Heart right ventricle (tissue), 16 donors: ENCODE data around the gene GTPBP4. TPM values are rescaled to one million over a fixed set of nuclear protein-coding genes. Genes with fewer than 3 reads are reported as not detected.

Experiments used
- ATAC-seq, 8 donors: fragments of 200-7000 bp; cut with Tn5 transposase; one replicate each; pipeline ENCODE4 v1.9.1; 2020; ENCODE audit warnings: mild to moderate bottlenecking in 8 of 8, moderate library complexity in 8 of 8, moderate number of reproducible peaks in 1 of 8
- DNase-seq, 2 donors: peaks; one replicate each; pipeline ENCODE4 v3.0.0-alpha.2; 2020
- H3K27ac ChIP-seq, 10 donors: fragments of 200-600 bp; sonication (generic) in 2 of 10; one replicate each; pipeline versions ENCODE4 v1.5.0 to v1.8.0; 2020 to 2022; ENCODE audit warnings: mild to moderate bottlenecking in 3 of 10
- H3K27me3 ChIP-seq, 7 donors: fragments of 200-600 bp; one replicate each; pipeline ENCODE4 v1.8.0; 2021 to 2022; ENCODE audit warnings: mild to moderate bottlenecking in 2 of 7
- H3K36me3 ChIP-seq, 9 donors: fragments of 200-600 bp; sonication (generic) in 1 of 9; one replicate each; pipeline versions ENCODE4 v1.5.0 to v1.8.0; 2020 to 2022; ENCODE audit warnings: mild to moderate bottlenecking in 2 of 9
- H3K4me1 ChIP-seq, 9 donors: fragments of 200-600 bp; sonication (generic) in 1 of 9; one replicate each; pipeline versions ENCODE4 v1.5.0 to v1.8.0; 2020 to 2022; ENCODE audit warnings: mild to moderate bottlenecking in 4 of 9
- H3K4me3 ChIP-seq, 10 donors: fragments of 200-600 bp; sonication (generic) in 2 of 10; one replicate each; pipeline versions ENCODE4 v1.5.0 to v1.8.0; 2020 to 2022; ENCODE audit warnings: mild to moderate bottlenecking in 7 of 10, moderate library complexity in 2 of 10
- H3K9me3 ChIP-seq, 11 donors: fragments of 200-600 bp in 10 of 11; sonication (generic) in 2 of 11; one replicate each; pipeline versions ENCODE4 v1.5.0 to v1.8.0; 2013 to 2022; ENCODE audit warnings: mild to moderate bottlenecking in 2 of 11, control low read depth in 1 of 11, moderate library complexity in 1 of 11
- WGBS, 2 donors: extraction: QIAGEN DNeasy Blood & Tissue Kit; methylation state at CpG; one replicate each; pipeline ENCODE4 v1.1.7; 2013; ENCODE audit warnings: inconsistent platforms in 1 of 2; 5-methylcytosine and 5-hydroxymethylcytosine counted together
- intact Hi-C, 10 donors: fragments of 100-400 bp; cut with DNase I; formaldehyde crosslinking; loops; one replicate each; pipeline versions ENCODE4 v1.11.1 to v1.14.2; 2022
- polyA plus RNA-seq, 2 donors: library from polyadenylated mRNA; stranded (reverse); fragments of 200-250 nt; gene quantifications; one replicate each; pipeline ENCODE4 v1.2.3, GENCODE V29; 2013
- total RNA-seq, 10 donors: library from RNA; stranded (reverse); fragmentation: NEBNext Ultra II Directional in 3 of 10; extraction: Animal tissue kit (Norgen Biotek cat#: 25700) in 3 of 10; gene quantifications; one replicate each; pipeline versions ENCODE4 v1.2.1 to v1.2.4, GENCODE V29; 2021 to 2023
- TF ChIP-seq, protein P1 (sequence below), 9 donors: fragments of 200-600 bp; sonication (generic) in 2 of 9; IDR thresholded peaks; one replicate each; pipeline versions ENCODE4 v1.5.0 to v1.8.0; 2021 to 2022; ENCODE audit warnings: antibody characterized with exemption in 9 of 9, mild to moderate bottlenecking in 5 of 9, moderate library complexity in 1 of 9
- donor health status: Arrhythmogenic right ventricular cardiomyopathy.
- donor health status: ischemic (EF 13 %, LVEDD 7.1; RV severe dilation, severe dysfunction).
- donor health status: healthy with polysubstance abuse.
- donor health status: DM: no; HTN: yes; CAD: no.
- donor health status: DM: no; HTN: no; CAD: no.
- donor health status: ischemic (EF 25% LVEDD 6.9; RV normal size, moderate dysfunction).
- donor health status: ischemic (EF 25% LVEDD 5.7; RV mildly dilated, moderate dysfunction).
- donor health status: healthy.
- donor health status: DM: yes; HTN: yes; CAD: no.
- donor health status: Ischemic cardiomyopathy.
- donor health status: ischemic (EF 35%, LVEDD 5.7; RV mildly dilated, moderate dysfunction).
- donor health status: nonischemic (EF 11% LVEDD 7.7; RV severe dilation, severe dysfunction).
- donor health status: DM: yes; HTN: yes; CAD: no.
- donor health status: PGD.
- donor health status: ischemic (EF 29% LVEDD 5.4; RV normal size, mild dysfunction).
- donor health status: nonischemic (EF 23%, LVEDD 6.1; RV moderate dilation, normal function).

The GTPBP4 gene
- total and polyA plus RNA-seq, 12 donors: 13.0 to 44.9 (median 29.4) TPM

GRCh38 chr10:1019362-1019761 is 31.1 kb downstream of the GTPBP4 start:
- DNase-seq (no peak), ATAC-seq (no peak)
- Histone ChIP-seq H3K27me3 (no peaks in the 10 kb centered on the region), H3K9me3 (no peaks in the 10 kb centered on the region), H3K27ac (no peak overlapping the region), H3K4me3 (no peak overlapping the region), H3K4me1 (no peaks in the 10 kb centered on the region), H3K36me3 (peaks cover 0 to 58% (median 28%) of the 10 kb centered on the region in 9 donors)
- 94 to 96% methylated on average over 10 of the region's 10 CpGs for WGBS, 2 donors
- TF ChIP-seq, protein P1, sequence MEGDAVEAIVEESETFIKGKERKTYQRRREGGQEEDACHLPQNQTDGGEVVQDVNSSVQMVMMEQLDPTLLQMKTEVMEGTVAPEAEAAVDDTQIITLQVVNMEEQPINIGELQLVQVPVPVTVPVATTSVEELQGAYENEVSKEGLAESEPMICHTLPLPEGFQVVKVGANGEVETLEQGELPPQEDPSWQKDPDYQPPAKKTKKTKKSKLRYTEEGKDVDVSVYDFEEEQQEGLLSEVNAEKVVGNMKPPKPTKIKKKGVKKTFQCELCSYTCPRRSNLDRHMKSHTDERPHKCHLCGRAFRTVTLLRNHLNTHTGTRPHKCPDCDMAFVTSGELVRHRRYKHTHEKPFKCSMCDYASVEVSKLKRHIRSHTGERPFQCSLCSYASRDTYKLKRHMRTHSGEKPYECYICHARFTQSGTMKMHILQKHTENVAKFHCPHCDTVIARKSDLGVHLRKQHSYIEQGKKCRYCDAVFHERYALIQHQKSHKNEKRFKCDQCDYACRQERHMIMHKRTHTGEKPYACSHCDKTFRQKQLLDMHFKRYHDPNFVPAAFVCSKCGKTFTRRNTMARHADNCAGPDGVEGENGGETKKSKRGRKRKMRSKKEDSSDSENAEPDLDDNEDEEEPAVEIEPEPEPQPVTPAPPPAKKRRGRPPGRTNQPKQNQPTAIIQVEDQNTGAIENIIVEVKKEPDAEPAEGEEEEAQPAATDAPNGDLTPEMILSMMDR (IDR thresholded peaks at IDR 0.05): no peak
- intact Hi-C loops: no loop called here

DNA sequence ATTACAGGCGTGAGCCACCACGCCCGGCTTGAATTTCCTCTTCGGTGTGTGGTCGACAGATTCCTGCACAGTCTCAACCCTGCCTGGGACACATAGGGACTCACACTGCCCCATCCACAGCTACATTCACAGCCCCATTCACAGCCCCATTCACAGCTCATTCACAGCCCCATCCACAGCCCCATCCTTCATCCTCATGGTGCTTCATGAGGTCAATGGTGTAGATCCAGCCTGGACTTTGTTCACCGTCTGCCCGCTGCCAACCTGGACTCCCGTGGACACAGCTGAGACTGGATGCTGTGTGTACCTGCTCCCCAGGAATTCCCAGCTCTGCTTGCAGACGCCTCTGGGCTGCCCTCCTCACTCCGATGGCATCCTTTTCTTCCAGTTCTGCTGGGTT is 32.2 kb downstream of the GTPBP4 start:
- intact Hi-C loops: no loop called here
- H3K9me3 ChIP-seq: no peaks in the 10 kb centered on the region
- H3K4me3 ChIP-seq: no peak overlapping the region
- no peak overlapping the region for H3K27ac ChIP-seq
- H3K27me3 ChIP-seq: no peaks in the 10 kb centered on the region
- ATAC-seq (peak in 2 of 8 donors; percentile 5 to 28), DNase-seq (no peak)
- H3K36me3 ChIP-seq: peaks cover 0 to 50% (median 25%) of the 10 kb centered on the region in 9 donors
- no peaks in the 10 kb centered on the region for H3K4me1 ChIP-seq
- TF ChIP-seq, protein P1 (IDR thresholded peaks at IDR 0.05): no peak
- 91 to 92% methylated on average over 10 of the region's 10 CpGs for WGBS, 2 donors

DNA sequence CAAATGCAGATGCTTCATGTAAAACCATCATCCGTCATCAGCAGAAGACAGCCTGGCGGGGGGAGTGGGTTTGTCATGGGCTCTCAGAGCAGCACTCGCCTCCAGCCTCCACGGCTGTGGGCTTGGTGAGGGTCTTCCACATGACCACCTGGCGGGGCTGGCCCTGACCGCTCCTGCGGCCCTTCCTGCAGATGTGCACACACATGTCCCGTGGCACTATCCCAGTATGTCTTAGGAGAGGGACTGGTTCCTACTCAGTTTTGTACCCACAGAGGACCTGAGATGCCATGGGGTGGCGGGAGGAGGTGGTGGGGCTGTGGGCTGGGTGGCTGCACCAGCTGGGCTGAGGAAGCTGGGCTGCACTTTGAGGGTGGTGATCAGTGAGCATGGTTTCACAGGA is 32.7 kb downstream of the GTPBP4 start:
- no peaks in the 10 kb centered on the region for H3K4me1 ChIP-seq
- H3K36me3 ChIP-seq: peaks cover 0 to 45% (median 21%) of the 10 kb centered on the region in 9 donors
- ATAC-seq (peak in 1 of 8 donors; percentile 49), DNase-seq (no peak)
- 93 to 97% methylated on average over 9 of the region's 9 CpGs for WGBS, 2 donors
- no peaks in the 10 kb centered on the region for H3K27me3 ChIP-seq
- H3K9me3 ChIP-seq: no peaks in the 10 kb centered on the region
- intact Hi-C loops: no loop called here
- no peak overlapping the region for H3K27ac ChIP-seq
- no peak overlapping the region for H3K4me3 ChIP-seq
- TF ChIP-seq, protein P1 (IDR thresholded peaks at IDR 0.05): no peak

- TF ChIP-seq, protein P1 (IDR thresholded peaks at IDR 0.05): peak in 3 of 9 donors; percentile 10 to 24 (median 15)
- peak in 1 of 2 donors; percentile 23 for DNase-seq
- WGBS, 2 donors: 69 to 74% methylated on average over 12 of the region's 12 CpGs
- peak overlapping the region in 9 of 10 donors; percentile 2 to 45 (median 27) for H3K4me3 ChIP-seq
- peak overlapping the region in 7 of 10 donors; percentile 1 to 70 (median 41) for H3K27ac ChIP-seq
- H3K9me3 ChIP-seq: no peaks in the 10 kb centered on the region
- intact Hi-C loops: no loop called here
- peaks cover 0 to 6% (median 0%) of the 10 kb centered on the region in 9 donors for H3K4me1 ChIP-seq
- no peaks in the 10 kb centered on the region for H3K27me3 ChIP-seq
- peak in 6 of 8 donors; percentile 57 to 79 (median 76) for ATAC-seq
- H3K36me3 ChIP-seq: peaks cover 0 to 31% (median 7%) of the 10 kb centered on the region in 9 donors
Observed at GRCh38 chr10:1022413-1022812, 34.2 kb downstream of the GTPBP4 start.
